ENCODE results near the gene ERF. TPM values are rescaled to one million over a fixed set of nuclear protein-coding genes. Genes with fewer than 3 reads are reported as not detected.
"Not testable (repeated sequence)": the region's sequence is repeated elsewhere in the genome, so short reads cannot be mapped to it uniquely, and the experiment has no call there.

Gene ERF
- total RNA-seq, 2 donors from 2014 or later = 29.5 to 47.8 TPM

- ATAC-seq = no peak
Measured at GRCh38 chr19:42267644-42268141, 12.8 kb upstream of the ERF start.

GRCh38 chr19:42266928-42267603 lies 12.1 kb upstream of the ERF start:
- not testable (repeated sequence) for H3K36me3 Mint-ChIP-seq; H3K27ac Mint-ChIP-seq; H3K4me3 Mint-ChIP-seq; H3K27me3 Mint-ChIP-seq; H3K9me3 Mint-ChIP-seq; DNase-seq (ENCODE audit: low spot score); ATAC-seq
- H3K4me1 Mint-ChIP-seq (ENCODE audit: low read depth in 2 of 2) = peaks cover 0 to 33% of the 10 kb centered on the region in 2 donors

More at GRCh38 chr19:42267644-42268141, 12.8 kb upstream of the ERF start:
- no peaks in the 10 kb centered on the region for H3K9me3 Mint-ChIP-seq
- no peak overlapping the region for H3K4me3 Mint-ChIP-seq
- H3K27ac Mint-ChIP-seq = no peak overlapping the region
- no peak for DNase-seq (ENCODE audit: low spot score)
- no peaks in the 10 kb centered on the region for H3K36me3 Mint-ChIP-seq
- H3K4me1 Mint-ChIP-seq (ENCODE audit: low read depth in 2 of 2) = peaks cover 0 to 31% of the 10 kb centered on the region in 2 donors
- H3K27me3 Mint-ChIP-seq = no peaks in the 10 kb centered on the region

GRCh38 chr19:42266105-42266504 lies 11.2 kb upstream of the ERF start:
- peaks cover 0 to 28% of the 10 kb centered on the region in 2 donors for H3K4me1 Mint-ChIP-seq (ENCODE audit: low read depth in 2 of 2)

GRCh38 chr19:42261763-42262162 lies 6.8 kb upstream of the ERF start:
- Mint-ChIP-seq H3K36me3 (no peaks in the 10 kb centered on the region), H3K9me3 (no peaks in the 10 kb centered on the region), H3K4me3 (no peak overlapping the region), H3K4me1 (ENCODE audit: low read depth in 2 of 2) (peaks cover under 1 to 4% of the 10 kb centered on the region in 2 donors), H3K27me3 (peaks cover 0 to 4% of the 10 kb centered on the region in 2 donors), H3K27ac (peak overlapping the region in 1 of 2 donors; percentile 44)
- ATAC-seq (peak; percentile 64 to 77), DNase-seq (ENCODE audit: low spot score) (no peak)

More at GRCh38 chr19:42266105-42266504, 11.2 kb upstream of the ERF start:
- H3K27me3 Mint-ChIP-seq; H3K36me3 Mint-ChIP-seq; H3K4me3 Mint-ChIP-seq; ATAC-seq; H3K9me3 Mint-ChIP-seq; DNase-seq (ENCODE audit: low spot score): not testable (repeated sequence)
- peak overlapping the region in 1 of 2 donors; percentile 5 for H3K27ac Mint-ChIP-seq

- not testable (repeated sequence) for H3K4me3 Mint-ChIP-seq; DNase-seq (ENCODE audit: low spot score); H3K36me3 Mint-ChIP-seq; H3K27ac Mint-ChIP-seq; H3K9me3 Mint-ChIP-seq; ATAC-seq; H3K27me3 Mint-ChIP-seq
- H3K4me1 Mint-ChIP-seq (ENCODE audit: low read depth in 2 of 2) = peaks cover 13 to 17% of the 10 kb centered on the region in 2 donors
Measured at GRCh38 chr19:42257842-42258241, 2.9 kb upstream of the ERF start.

GRCh38 chr19:42255766-42256745 lies 1.1 kb upstream of the ERF start:
- DNase-seq (ENCODE audit: low spot score) (no peak), ATAC-seq (no peak)
- Mint-ChIP-seq H3K36me3 (no peaks in the 10 kb centered on the region), H3K9me3 (no peaks in the 10 kb centered on the region), H3K4me3 (peak overlapping the region; percentile 72), H3K27me3 (peaks cover 0 to 4% of the 10 kb centered on the region in 2 donors), H3K27ac (peak overlapping the region; percentile 34 to 72), H3K4me1 (ENCODE audit: low read depth in 2 of 2) (peaks cover 23 to 25% of the 10 kb centered on the region in 2 donors)

GRCh38 chr19:42254089-42254849 lies 659 bp downstream of the ERF start:
- H3K9me3 Mint-ChIP-seq = no peaks in the 10 kb centered on the region
- ATAC-seq = peak; percentile 47 to 59
- peaks cover 23 to 25% of the 10 kb centered on the region in 2 donors for H3K4me1 Mint-ChIP-seq (ENCODE audit: low read depth in 2 of 2)
- no peak overlapping the region for H3K27ac Mint-ChIP-seq
- H3K27me3 Mint-ChIP-seq = peaks cover 0 to 4% of the 10 kb centered on the region in 2 donors
- peak; percentile 81 for DNase-seq (ENCODE audit: low spot score)
- no peaks in the 10 kb centered on the region for H3K36me3 Mint-ChIP-seq
- H3K4me3 Mint-ChIP-seq = peak overlapping the region; percentile 72

- peak overlapping the region; percentile 97 for H3K4me3 Mint-ChIP-seq
- no peaks in the 10 kb centered on the region for H3K36me3 Mint-ChIP-seq
- H3K27me3 Mint-ChIP-seq = peaks cover 0 to 4% of the 10 kb centered on the region in 2 donors
- DNase-seq (ENCODE audit: low spot score) (no peak), ATAC-seq (peak; percentile 16 to 34)
- peaks cover 23 to 29% of the 10 kb centered on the region in 2 donors for H3K4me1 Mint-ChIP-seq (ENCODE audit: low read depth in 2 of 2)
- peak overlapping the region; percentile 81 to 89 for H3K27ac Mint-ChIP-seq
- no peaks in the 10 kb centered on the region for H3K9me3 Mint-ChIP-seq
Measured at GRCh38 chr19:42253245-42254088, 1.5 kb downstream of the ERF start.

GRCh38 chr19:42252365-42253244 lies 2.3 kb downstream of the ERF start:
- ATAC-seq (no peak), DNase-seq (ENCODE audit: low spot score) (no peak)
- H3K27me3 Mint-ChIP-seq = peaks cover 0 to 4% of the 10 kb centered on the region in 2 donors
- peak overlapping the region; percentile 97 for H3K4me3 Mint-ChIP-seq
- H3K36me3 Mint-ChIP-seq = no peaks in the 10 kb centered on the region
- H3K27ac Mint-ChIP-seq = peak overlapping the region; percentile 81 to 89
- peaks cover 23 to 29% of the 10 kb centered on the region in 2 donors for H3K4me1 Mint-ChIP-seq (ENCODE audit: low read depth in 2 of 2)
- no peaks in the 10 kb centered on the region for H3K9me3 Mint-ChIP-seq

GRCh38 chr19:42251572-42252358 lies 3.2 kb downstream of the ERF start:
- Mint-ChIP-seq H3K27ac (peak overlapping the region; percentile 81 to 89), H3K27me3 (peaks cover 0 to 4% of the 10 kb centered on the region in 2 donors), H3K36me3 (no peaks in the 10 kb centered on the region), H3K4me1 (ENCODE audit: low read depth in 2 of 2) (peaks cover 23 to 29% of the 10 kb centered on the region in 2 donors), H3K4me3 (peak overlapping the region; percentile 97), H3K9me3 (no peaks in the 10 kb centered on the region)
- DNase-seq (ENCODE audit: low spot score) (no peak), ATAC-seq (no peak)

All from natural killer cell treated with Interleukin-12 subunit alpha and Interleukin-12 subunit beta and Interleukin-15 and Interleukin-18, amount 100 ng/mL, for 72 hours (primary cell).